H1 (cell line): ENCODE measurements around the gene ACER1. TPM values are rescaled to one million over a fixed set of nuclear protein-coding genes. Genes with fewer than 3 reads are reported as not detected.

ENCODE experiments used
- CTCF ChIA-PET: fragments of 300-600 bp; sonication (Branson Sonifier 250); formaldehyde crosslinking; loops from one replicate; lab custom pipeline; 2021; ENCODE audit not compliant: partially characterized antibody; lab: Charles Lee
- POLR2A ChIA-PET: fragments of 300-600 bp; sonication (Branson Sonifier 250); formaldehyde crosslinking; loops from one replicate; lab custom pipeline; 2021; ENCODE audit warnings: inconsistent platforms; ENCODE audit not compliant: partially characterized antibody; lab: Charles Lee
- DNase-seq, 2 experiments: peaks; one replicate each; pipeline versions ENCODE4 v3.0.0 to v3.0.0-alpha.2; 2010 to 2022; ENCODE audit warnings: low spot score in 2 of 2, low read depth in 1 of 2, mixed read lengths in 1 of 2
- FAIRE-seq: peaks from 2 replicates; lab custom pipeline; 2011; peaks lifted over from hg19 to GRCh38; lab: Jason Lieb, UNC
- H2AFZ ChIP-seq: 2 replicates; pipeline ENCODE4 v1.8.1; 2012; ENCODE audit warnings: low read length, inconsistent platforms
- H2AK5ac ChIP-seq: 2 replicates; pipeline ENCODE4 v1.6.1; 2013; ENCODE audit warnings: low read depth, low read length
- H2BK120ac ChIP-seq: replicated peaks from 2 replicates; pipeline ENCODE3; 2013; ENCODE audit warnings: low read depth, low read length, inconsistent platforms
- H2BK12ac ChIP-seq: 2 replicates; pipeline ENCODE4 v1.6.1; 2013; ENCODE audit warnings: low read depth, low read length
- H2BK15ac ChIP-seq: 2 replicates; pipeline ENCODE4 v1.6.1; 2013; ENCODE audit warnings: low read length
- H2BK20ac ChIP-seq: 2 replicates; pipeline ENCODE4 v1.6.1; 2013; ENCODE audit warnings: low read length
- H2BK5ac ChIP-seq: 2 replicates; pipeline ENCODE4 v1.6.1; 2013; ENCODE audit warnings: low read depth, low read length
- H3K14ac ChIP-seq: 2 replicates; pipeline ENCODE4 v1.6.1; 2013; ENCODE audit warnings: inconsistent platforms; ENCODE audit not compliant: insufficient read length
- H3K18ac ChIP-seq: 2 replicates; pipeline ENCODE4 v1.6.1; 2013; ENCODE audit warnings: low read length; ENCODE audit errors: extremely low read depth
- H3K23ac ChIP-seq: 2 replicates; pipeline ENCODE4 v1.6.1; 2013; ENCODE audit warnings: inconsistent platforms; ENCODE audit not compliant: insufficient read length
- H3K23me2 ChIP-seq: 2 replicates; pipeline ENCODE4 v1.6.1; 2013; ENCODE audit warnings: low read depth, low read length
- H3K27ac ChIP-seq: 2 replicates; pipeline ENCODE4 v1.6.1; 2011; ENCODE audit warnings: low read depth, low read length, inconsistent platforms
- H3K27me3 ChIP-seq, 4 experiments: replicated peaks in 1 of 4; 1 replicate in 1 of 4; 2 replicates in 3 of 4; pipeline versions ENCODE4 v1.6.1 to v1.8.1; 2011 to 2013; ENCODE audit warnings: low read length in 3 of 4, mild to moderate bottlenecking in 3 of 4, inconsistent platforms in 2 of 4, mixed read lengths in 2 of 4, moderate library complexity in 1 of 4; ENCODE audit not compliant: control insufficient read depth in 3 of 4, insufficient read depth in 3 of 4; ENCODE audit errors: extremely low read depth in 1 of 4
- H3K36me3 ChIP-seq, 4 experiments: 2 replicates each; pipeline versions ENCODE4 v1.6.1 to v1.8.1; 2011 to 2013; ENCODE audit warnings: mild to moderate bottlenecking in 4 of 4, low read length in 3 of 4, moderate library complexity in 2 of 4, control low read depth in 1 of 4, inconsistent platforms in 1 of 4; ENCODE audit not compliant: insufficient read depth in 4 of 4, control insufficient read depth in 2 of 4
- H3K4ac ChIP-seq: replicated peaks from 2 replicates; pipeline ENCODE3; 2013; ENCODE audit warnings: low read length, low read depth, mixed read lengths, inconsistent platforms; ENCODE audit not compliant: insufficient read length
- H3K4me1 ChIP-seq, 4 experiments: replicated peaks in 1 of 4; 1 replicate in 1 of 4; 2 replicates in 3 of 4; pipeline versions ENCODE4 v1.6.1 to v1.8.1; 2011 to 2013; ENCODE audit warnings: low read length in 3 of 4, inconsistent platforms in 2 of 4, mixed read lengths in 1 of 4; ENCODE audit not compliant: insufficient read depth in 4 of 4, control insufficient read depth in 3 of 4
- H3K4me2 ChIP-seq, 2 experiments: 2 replicates each; pipeline versions ENCODE4 v1.6.1 to v1.8.1; 2011 to 2013; ENCODE audit warnings: low read depth in 2 of 2, low read length in 2 of 2, control low read depth in 1 of 2, inconsistent platforms in 1 of 2, mild to moderate bottlenecking in 1 of 2; ENCODE audit not compliant: insufficient read depth in 1 of 2
- H3K4me3 ChIP-seq, 4 experiments: fragments of 200-600, 300-600 bp in 1 of 4; sonication (generic), shearing (Covaris generic), sonication (Bioruptor Twin) in 1 of 4; 2 replicates each; pipeline versions ENCODE4 v1.5.1 to v1.8.1; 2011 to 2016; ENCODE audit warnings: low read length in 4 of 4, low read depth in 3 of 4, control low read depth in 2 of 4, inconsistent platforms in 2 of 4, mild to moderate bottlenecking in 2 of 4, mixed read lengths in 1 of 4, moderate library complexity in 1 of 4; ENCODE audit not compliant: insufficient read depth in 2 of 4; ENCODE audit errors: extremely low read depth in 1 of 4
- H3K56ac ChIP-seq: replicated peaks from 2 replicates; pipeline ENCODE3; 2013; ENCODE audit warnings: low read depth, mild to moderate bottlenecking, mixed read lengths, low read length, inconsistent platforms; ENCODE audit not compliant: insufficient read length
- H3K79me1 ChIP-seq: 2 replicates; pipeline ENCODE4 v1.6.1; 2013; ENCODE audit warnings: low read depth, low read length, control low read depth
- H3K79me2 ChIP-seq, 2 experiments: 2 replicates each; pipeline versions ENCODE4 v1.6.1 to v1.8.1; 2012 to 2013; ENCODE audit warnings: low read length in 2 of 2, mild to moderate bottlenecking in 2 of 2, inconsistent platforms in 1 of 2; ENCODE audit not compliant: insufficient read depth in 2 of 2, control insufficient read depth in 1 of 2
- H3K9ac ChIP-seq, 4 experiments: replicated peaks in 1 of 4; 1 replicate in 1 of 4; 2 replicates in 3 of 4; pipeline versions ENCODE4 v1.6.1 to v1.8.1; 2011 to 2013; ENCODE audit warnings: low read depth in 3 of 4, low read length in 3 of 4, control low read depth in 2 of 4, mild to moderate bottlenecking in 2 of 4, moderate library complexity in 2 of 4, inconsistent platforms in 1 of 4; ENCODE audit errors: extremely low read depth in 1 of 4
- H3K9me3 ChIP-seq, 2 experiments: 2 replicates each; pipeline versions ENCODE4 v1.6.1 to v1.8.1; 2012 to 2013; ENCODE audit warnings: mild to moderate bottlenecking in 2 of 2, moderate library complexity in 2 of 2, control low read depth in 1 of 2, inconsistent platforms in 1 of 2, low read depth in 1 of 2, low read length in 1 of 2, mixed read lengths in 1 of 2; ENCODE audit not compliant: insufficient read depth in 2 of 2
- H4K20me1 ChIP-seq, 2 experiments: replicated peaks in 1 of 2; 2 replicates each; pipeline versions ENCODE3 to v1.8.1; 2011 to 2013; ENCODE audit warnings: inconsistent platforms in 2 of 2, low read length in 2 of 2, mild to moderate bottlenecking in 1 of 2; ENCODE audit not compliant: insufficient read depth in 2 of 2, control insufficient read depth in 1 of 2
- H4K5ac ChIP-seq: 2 replicates; pipeline ENCODE4 v1.6.1; 2013; ENCODE audit warnings: low read length, low read depth, mixed read lengths, inconsistent platforms; ENCODE audit not compliant: insufficient read length
- H4K8ac ChIP-seq: 2 replicates; pipeline ENCODE4 v1.8.0; 2013; ENCODE audit warnings: mild to moderate bottlenecking, moderate library complexity, low read length, inconsistent platforms; ENCODE audit not compliant: insufficient read depth; ENCODE audit errors: extremely low read depth
- H4K91ac ChIP-seq: replicated peaks from 2 replicates; pipeline ENCODE3; 2013; ENCODE audit warnings: low read length, mixed read lengths, inconsistent platforms; ENCODE audit not compliant: insufficient read length
- ASH2L ChIP-seq: fragments of 200-600, 300-600 bp; sonication (generic); IDR thresholded peaks from one replicate; pipeline ENCODE4 v1.7.1; 2017; ENCODE audit warnings: low read length
- ATF2 ChIP-seq: IDR thresholded peaks from 2 replicates; pipeline ENCODE4 v1.6.1; 2012; ENCODE audit warnings: low read length, inconsistent platforms
- BCL11A ChIP-seq, 2 experiments: IDR thresholded peaks; one replicate each; pipeline ENCODE4 v1.6.1; 2011; ENCODE audit warnings: low read depth in 2 of 2, low read length in 2 of 2, mild to moderate bottlenecking in 2 of 2
- CBX8 ChIP-seq: fragments of 300-800, 300-1000 bp; sonication (generic); IDR thresholded peaks from 2 replicates; pipeline ENCODE4 v1.7.1; 2016; ENCODE audit warnings: low read depth, low read length, borderline replicate concordance
- CHD1 ChIP-seq: IDR thresholded peaks from 2 replicates; pipeline ENCODE4 v1.6.1; 2012; ENCODE audit warnings: low read depth, low read length, improper control_type of control experiment
- E2F6 ChIP-seq: IDR thresholded peaks from 2 replicates; pipeline ENCODE4 v1.6.1; 2012; ENCODE audit warnings: inconsistent platforms
- FOSL1 ChIP-seq: IDR thresholded peaks from 2 replicates; pipeline ENCODE4 v1.6.1; 2011; ENCODE audit warnings: mild to moderate bottlenecking, low read depth, low read length, moderate library complexity; ENCODE audit not compliant: insufficient read depth
- SUZ12 ChIP-seq: fragments of 200-600 bp; sonication (generic); IDR thresholded peaks from 2 replicates; pipeline ENCODE4 v1.6.1; 2012; ENCODE audit warnings: mild to moderate bottlenecking, inconsistent platforms, low read length, moderate library complexity, mixed read lengths
- TAF7 ChIP-seq: optimal IDR thresholded peaks from 2 replicates; pipeline ENCODE3; 2011; ENCODE audit warnings: low read depth, mild to moderate bottlenecking, inconsistent platforms, low read length, moderate library complexity, borderline replicate concordance
- ZNF274 ChIP-seq: IDR thresholded peaks from 2 replicates; pipeline ENCODE4 v1.7.0; 2012; ENCODE audit warnings: low read length, borderline replicate concordance; ENCODE audit errors: extremely low read depth
- WGBS, 2 experiments: shearing (Covaris generic) in 1 of 2; methylation state at CpG; one replicate each; pipeline versions ENCODE4 v1.1.6 to v1.1.7; 2013 to 2015; ENCODE audit warnings: low lambda C conversion rate in 2 of 2, mixed read lengths in 2 of 2, inconsistent platforms in 1 of 2, low coverage in 1 of 2, missing lambda C conversion rate in 1 of 2; ENCODE audit not compliant: insufficient replicate concordance in 2 of 2, insufficient coverage in 1 of 2, insufficient read length in 1 of 2; ENCODE audit errors: extremely low coverage in 1 of 2, missing lambda C conversion rate in 1 of 2; 5-methylcytosine and 5-hydroxymethylcytosine counted together
- polyA plus RNA-seq, 7 experiments: library from polyadenylated mRNA; depleted of rRNA in 3 of 7; stranded (reverse) in 5 of 7; unstranded in 2 of 7; fragments of >200 nt in 5 of 7; fragments of 200-250 nt in 2 of 7; gene quantifications; 1 replicate in 5 of 7; 2 replicates in 1 of 7; 4 replicates in 1 of 7; pipeline versions ENCODE4 v1.2.1 to v1.2.3, GENCODE V29; 2011 to 2013; ENCODE audit warnings: missing spikeins in 2 of 7, mixed read lengths in 2 of 7
- total RNA-seq: library from RNA; stranded (reverse); fragmentation: NEBNext Ultra II Directional; extraction: Animal tissue kit (Norgen Biotek cat#: 25700); gene quantifications from 2 replicates; pipeline ENCODE4 v1.2.1, GENCODE V29; 2021

Gene ACER1
- total and polyA plus RNA-seq, 2 of the 8 experiments (the other 6 are each of a cell fraction or from before 2014, with no cell fraction given) = 0.05 TPM; not detected in 1

- Histone ChIP-seq H2BK5ac (no peak overlapping the region), H3K79me1 (peaks cover 17% of the 10 kb centered on the region), H3K4me1 (peaks cover 6 to 27% (median 18%) of the 10 kb centered on the region in 4 experiments), H3K4ac (no peak overlapping the region), H3K36me3 (peaks cover 0 to 26% (median 10%) of the 10 kb centered on the region in 4 experiments; a peak in 3 of 8 replicates), H2BK12ac (no peak overlapping the region), H3K56ac (no peak overlapping the region), H2BK20ac (no peak overlapping the region), H3K23me2 (no peaks in the 10 kb centered on the region), H3K4me3 (no peak overlapping the region), H3K23ac (no peak overlapping the region), H3K9me3 (no peaks in the 10 kb centered on the region), H3K79me2 (peaks cover 0 to 79% of the 10 kb centered on the region in 2 experiments; a peak in 2 of 4 replicates), H2AK5ac (no peak overlapping the region), H3K27ac (no peak overlapping the region), H3K14ac (no peak overlapping the region), H4K8ac (no peak overlapping the region), H3K18ac (no peak overlapping the region), H4K91ac (no peak overlapping the region), H2BK15ac (no peak overlapping the region), H2BK120ac (no peak overlapping the region), H3K9ac (no peak overlapping the region), H2AFZ (no peak overlapping the region), H4K20me1 (peaks cover 31 to 38% of the 10 kb centered on the region in 2 experiments), H4K5ac (no peak overlapping the region), H3K4me2 (no peak overlapping the region), H3K27me3 (no peaks in the 10 kb centered on the region; a peak in 1 of 7 replicates)
- FAIRE-seq (no peak), DNase-seq (no peak)
- 90% methylated on average over 31 of the region's 33 CpGs; no CpG with 5 or more reads in 1 of the 2 experiments for WGBS, 2 experiments
- ChIA-PET POLR2A (no interaction called here), CTCF (interaction anchor here (0.6 to 3.8 kb wide), 4 partner anchors 8 to 731 kb away, joined by 3 to 41 read pairs (median 4); partner anchors contain the start of gene RPL36)
- TF ChIP-seq ZNF274 (no peak), BCL11A (IDR thresholded peaks at IDR 0.05; ENCODE audit: low read depth in 2 of 2, low read length in 2 of 2) (no peak), E2F6 (no peak), ATF2 (no peak), TAF7 (no peak), CBX8 (no peak), FOSL1 (no peak), CHD1 (no peak), ASH2L (no peak), SUZ12 (no peak)
Measured at GRCh38 chr19:6269101-6269886, 64.1 kb downstream of the ACER1 start.
